HepG2 (cell line): Measurements from ENCODE around the gene NINL. TPM values are rescaled to one million over a fixed set of nuclear protein-coding genes. Genes with fewer than 3 reads are reported as not detected.
A peak's percentile ranks its signal among the peaks of the same experiment; 100 is the strongest.

Experiments
- ATAD3A ChIP-seq: sonication (generic); formaldehyde crosslinking; IDR thresholded peaks from 2 replicates; pipeline ENCODE4 v1.4.0; 2020; ENCODE audit warnings: missing genetic modification reagents
- ATM ChIP-seq: fragments of 450-650 bp; IDR thresholded peaks from 2 replicates; pipeline ENCODE4 v1.7.1; 2017; ENCODE audit warnings: mild to moderate bottlenecking, borderline replicate concordance
- FOXK1 ChIP-seq: sonication (generic); formaldehyde crosslinking; IDR thresholded peaks from 2 replicates; pipeline ENCODE4 v1.4.0; 2020; ENCODE audit warnings: low read depth, missing genetic modification reagents, borderline replicate concordance
- GTF2F1 ChIP-seq: fragments of 150-350 bp; IDR thresholded peaks from 2 replicates; pipeline ENCODE4 v1.6.1; 2014; ENCODE audit warnings: low read length
- HMGA1 ChIP-seq: sonication (generic); formaldehyde crosslinking; conservative IDR thresholded peaks from 2 replicates; pipeline ENCODE4 v1.4.0; 2020; ENCODE audit warnings: missing genetic modification reagents
- IRX3 ChIP-seq: sonication (generic); formaldehyde crosslinking; IDR thresholded peaks from 2 replicates; pipeline ENCODE4 v1.8.1; 2023; ENCODE audit warnings: mild to moderate bottlenecking, low read depth, missing genetic modification reagents, borderline replicate concordance
- KDM5B ChIP-seq: sonication (generic); formaldehyde crosslinking; IDR thresholded peaks from 2 replicates; pipeline ENCODE4 v1.4.0; 2020; ENCODE audit warnings: missing genetic modification reagents, mild to moderate bottlenecking, borderline replicate concordance
- MAX ChIP-seq: IDR thresholded peaks from 2 replicates; pipeline ENCODE4 v1.6.1; 2012; ENCODE audit warnings: inconsistent platforms
- MED1 ChIP-seq: sonication (generic); formaldehyde crosslinking; IDR thresholded peaks from 2 replicates; pipeline ENCODE4 v1.4.0; 2020; ENCODE audit warnings: missing genetic modification reagents
- MTERF4 ChIP-seq: sonication (generic); formaldehyde crosslinking; IDR thresholded peaks from 2 replicates; pipeline ENCODE4 v1.8.0; 2023; ENCODE audit warnings: mild to moderate bottlenecking, missing genetic modification reagents
- MTF1 ChIP-seq: sonication (generic); formaldehyde crosslinking; IDR thresholded peaks from 2 replicates; pipeline ENCODE4 v1.5.0; 2020; ENCODE audit warnings: missing genetic modification reagents
- PAWR ChIP-seq: sonication (generic); formaldehyde crosslinking; IDR thresholded peaks from 2 replicates; pipeline ENCODE4 v1.4.0; 2020; ENCODE audit warnings: missing genetic modification reagents, mild to moderate bottlenecking, borderline replicate concordance
- PITX1 ChIP-seq: sonication (generic); formaldehyde crosslinking; IDR thresholded peaks from 2 replicates; pipeline ENCODE4 v1.5.1; 2020; ENCODE audit warnings: mild to moderate bottlenecking, missing genetic modification reagents
- SNAI1 ChIP-seq: sonication (generic); formaldehyde crosslinking; IDR thresholded peaks from 2 replicates; pipeline ENCODE4 v1.5.0; 2020; ENCODE audit warnings: mild to moderate bottlenecking, missing genetic modification reagents, borderline replicate concordance
- TRAFD1 ChIP-seq: sonication (generic); formaldehyde crosslinking; IDR thresholded peaks from 2 replicates; pipeline ENCODE4 v1.5.1; 2020; ENCODE audit warnings: missing genetic modification reagents, mild to moderate bottlenecking, borderline replicate concordance
- XBP1 ChIP-seq: sonication (generic); formaldehyde crosslinking; IDR thresholded peaks from 2 replicates; pipeline ENCODE4 v1.5.0; 2020; ENCODE audit warnings: missing genetic modification reagents
- ZBTB1 ChIP-seq: sonication (generic); formaldehyde crosslinking; IDR thresholded peaks from 2 replicates; pipeline ENCODE4 v1.4.0; 2020; ENCODE audit warnings: missing genetic modification reagents, borderline replicate concordance
- ZIK1 ChIP-seq: sonication (generic); formaldehyde crosslinking; IDR thresholded peaks from 2 replicates; pipeline ENCODE4 v1.5.0; 2020; ENCODE audit warnings: mild to moderate bottlenecking, low read depth, missing genetic modification reagents, borderline replicate concordance
- ZKSCAN8 ChIP-seq: IDR thresholded peaks from 2 replicates; pipeline ENCODE4 v1.6.1; 2016; ENCODE audit warnings: borderline replicate concordance, missing genetic modification reagents, missing compliant biosample characterization
- ZNF512 ChIP-seq: sonication (generic); formaldehyde crosslinking; IDR thresholded peaks from 2 replicates; pipeline ENCODE4 v1.4.0; 2020; ENCODE audit warnings: mild to moderate bottlenecking, missing genetic modification reagents
- ZNF513 ChIP-seq: sonication (generic); formaldehyde crosslinking; conservative IDR thresholded peaks from 2 replicates; pipeline ENCODE4 v1.5.0; 2020; ENCODE audit warnings: missing genetic modification reagents
- ZNF564 ChIP-seq: sonication (generic); formaldehyde crosslinking; IDR thresholded peaks from 2 replicates; pipeline ENCODE4 v1.8.1; 2023; ENCODE audit warnings: mild to moderate bottlenecking, missing genetic modification reagents
- ZNF616 ChIP-seq: sonication (generic); formaldehyde crosslinking; IDR thresholded peaks from 2 replicates; pipeline ENCODE4 v1.5.0; 2020; ENCODE audit warnings: low read depth, mild to moderate bottlenecking, missing genetic modification reagents
- polyA plus RNA-seq, 8 experiments: library from polyadenylated mRNA; depleted of rRNA in 3 of 8; stranded (reverse) in 7 of 8; unstranded in 1 of 8; fragments of >200 nt; fragmentation: Illumina TruSeq in 4 of 8; extraction: Trizol in 4 of 8; gene quantifications; 2 replicates each; pipeline versions ENCODE4 v1.2.1 to v1.2.3, GENCODE V29; 2011 to 2016; ENCODE audit warnings: low read depth in 4 of 8, missing spikeins in 1 of 8, mixed read lengths in 1 of 8; ENCODE audit not compliant: insufficient read depth in 1 of 8
- total RNA-seq, 5 experiments: library from RNA; depleted of rRNA; stranded (reverse); fragments of >200 nt; fragmentation: Illumina TruSeq; extraction: Trizol; gene quantifications; 2 replicates each; pipeline ENCODE4 v1.2.3, GENCODE V29; 2016; ENCODE audit warnings: low read depth in 1 of 5

Gene NINL
- total and polyA plus RNA-seq, 2 of the 13 experiments (the other 11 are each of a cell fraction or from before 2014, with no cell fraction given), result 32.3 to 34.3 TPM

- no peak for TF ChIP-seq PAWR (CRISPR knock-in tag)
- TF ChIP-seq IRX3 (CRISPR knock-in tag), result no peak
- TF ChIP-seq XBP1 (CRISPR knock-in tag), result no peak
- TF ChIP-seq MED1 (CRISPR knock-in tag), result peak; percentile 58; the same call in 1 of the 2 replicates
- no peak; the same call in 1 of the 2 replicates for TF ChIP-seq ZNF616
- no peak for TF ChIP-seq FOXK1
- TF ChIP-seq MTERF4 (CRISPR knock-in tag), result no peak
- no peak for TF ChIP-seq MTF1 (CRISPR knock-in tag)
- no peak for TF ChIP-seq ATM
- TF ChIP-seq ZNF564, result no peak
- no peak for TF ChIP-seq TRAFD1 (CRISPR knock-in tag)
- no peak for TF ChIP-seq ZBTB1 (CRISPR knock-in tag)
- TF ChIP-seq ZNF513, result no peak
- TF ChIP-seq SNAI1 (CRISPR knock-in tag), result no peak
- TF ChIP-seq ZNF512 (CRISPR knock-in tag), result no peak
- no peak for TF ChIP-seq ATAD3A (CRISPR knock-in tag)
- no peak for TF ChIP-seq HMGA1
- no peak for TF ChIP-seq ZIK1 (CRISPR knock-in tag)
- 0 out of 2 replicates have a peak, but pooled peaks have one; percentile 20 for TF ChIP-seq MAX
- no peak for TF ChIP-seq GTF2F1
- peak; percentile 37; the same call in 1 of the 2 replicates for TF ChIP-seq PITX1 (CRISPR knock-in tag)
- peak; percentile 67; the same call in 1 of the 2 replicates for TF ChIP-seq ZKSCAN8 (CRISPR knock-in tag)
- TF ChIP-seq KDM5B, result peak; percentile 34; the same call in 1 of the 2 replicates
Observed at GRCh38 chr20:25579081-25579770, 6.1 kb downstream of the NINL start (continued).
